ENCODE measurements around the gene CCDC149. TPM values are rescaled to one million over a fixed set of nuclear protein-coding genes. Genes with fewer than 3 reads are reported as not detected.
A peak's percentile ranks its signal among the peaks of the same experiment; 100 is the strongest.

Gene CCDC149
- total and polyA plus RNA-seq, 9 of the 15 experiments (the other 6 are each of a cell fraction or from before 2014, with no cell fraction given), result 0.04 to 0.18 TPM; not detected in 7

GRCh38 chr4:24763631-24764297 lies 149.1 kb downstream of the CCDC149 start:
- Histone ChIP-seq H4K20me1 (replicated peaks; ENCODE audit: control insufficient read depth, insufficient read depth, low read length) (no peaks in the 10 kb centered on the region), H3K9me1 (ENCODE audit: control insufficient read depth, insufficient read depth, low read length) (no peaks in the 10 kb centered on the region), H3K36me3 (ENCODE audit: control insufficient read depth, insufficient read depth, low read length) (no peaks in the 10 kb centered on the region), H3K9me3 (replicated peaks; ENCODE audit: control insufficient read depth, insufficient read depth, low read depth, low read length) (no peaks in the 10 kb centered on the region), H3K4me2 (ENCODE audit: insufficient read depth, low read length) (no peak overlapping the region), H2AFZ (ENCODE audit: low read depth, low read length) (no peak overlapping the region), H3K4me1 (replicated peaks in 1 of 2; ENCODE audit: control insufficient read depth in 2 of 2, insufficient read depth in 2 of 2, low read length in 2 of 2) (no peaks in the 10 kb centered on the region), H3K4me3 (no peak overlapping the region), H3K27ac (ENCODE audit: extremely low read depth, low read depth, low read length) (no peak overlapping the region), H3K9ac (ENCODE audit: insufficient read depth in 1 of 2, low read depth in 2 of 2, low read length in 2 of 2) (no peak overlapping the region), H3K79me2 (ENCODE audit: control insufficient read depth, insufficient read depth, low read length) (no peaks in the 10 kb centered on the region), H3K27me3 (ENCODE audit: control insufficient read depth in 2 of 2, insufficient read depth in 2 of 2, low read length in 2 of 2) (no peaks in the 10 kb centered on the region)
- DNase-seq (ENCODE audit: extremely low read depth in 1 of 4, low spot score in 3 of 4) (no peak), FAIRE-seq (no peak), ATAC-seq (no peak)
- 1% methylated on average over 5 of the region's 5 CpGs for WGBS (ENCODE audit: insufficient coverage, low coverage, missing lambda C conversion rate)
- POLR2A ChIA-PET, result no interaction called here
- CTCF ChIA-PET (ENCODE audit: low intra/inter-chr PET ratio), result no interaction called here
- intact Hi-C loops (cut with micrococcal nuclease), result no loop called here
- TF ChIP-seq, protein P1, sequence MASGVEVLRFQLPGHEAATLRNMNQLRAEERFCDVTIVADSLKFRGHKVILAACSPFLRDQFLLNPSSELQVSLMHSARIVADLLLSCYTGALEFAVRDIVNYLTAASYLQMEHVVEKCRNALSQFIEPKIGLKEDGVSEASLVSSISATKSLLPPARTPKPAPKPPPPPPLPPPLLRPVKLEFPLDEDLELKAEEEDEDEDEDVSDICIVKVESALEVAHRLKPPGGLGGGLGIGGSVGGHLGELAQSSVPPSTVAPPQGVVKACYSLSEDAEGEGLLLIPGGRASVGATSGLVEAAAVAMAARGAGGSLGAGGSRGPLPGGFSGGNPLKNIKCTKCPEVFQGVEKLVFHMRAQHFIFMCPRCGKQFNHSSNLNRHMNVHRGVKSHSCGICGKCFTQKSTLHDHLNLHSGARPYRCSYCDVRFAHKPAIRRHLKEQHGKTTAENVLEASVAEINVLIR (CRISPR knock-in tag; IDR thresholded peaks at IDR 0.05), result no peak
- TF ChIP-seq, protein P2, sequence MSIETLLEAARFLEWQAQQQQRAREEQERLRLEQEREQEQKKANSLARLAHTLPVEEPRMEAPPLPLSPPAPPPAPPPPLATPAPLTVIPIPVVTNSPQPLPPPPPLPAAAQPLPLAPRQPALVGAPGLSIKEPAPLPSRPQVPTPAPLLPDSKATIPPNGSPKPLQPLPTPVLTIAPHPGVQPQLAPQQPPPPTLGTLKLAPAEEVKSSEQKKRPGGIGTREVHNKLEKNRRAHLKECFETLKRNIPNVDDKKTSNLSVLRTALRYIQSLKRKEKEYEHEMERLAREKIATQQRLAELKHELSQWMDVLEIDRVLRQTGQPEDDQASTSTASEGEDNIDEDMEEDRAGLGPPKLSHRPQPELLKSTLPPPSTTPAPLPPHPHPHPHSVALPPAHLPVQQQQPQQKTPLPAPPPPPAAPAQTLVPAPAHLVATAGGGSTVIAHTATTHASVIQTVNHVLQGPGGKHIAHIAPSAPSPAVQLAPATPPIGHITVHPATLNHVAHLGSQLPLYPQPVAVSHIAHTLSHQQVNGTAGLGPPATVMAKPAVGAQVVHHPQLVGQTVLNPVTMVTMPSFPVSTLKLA (conservative IDR thresholded peaks at IDR 0.05), result no peak
- TF ChIP-seq, protein P3, sequence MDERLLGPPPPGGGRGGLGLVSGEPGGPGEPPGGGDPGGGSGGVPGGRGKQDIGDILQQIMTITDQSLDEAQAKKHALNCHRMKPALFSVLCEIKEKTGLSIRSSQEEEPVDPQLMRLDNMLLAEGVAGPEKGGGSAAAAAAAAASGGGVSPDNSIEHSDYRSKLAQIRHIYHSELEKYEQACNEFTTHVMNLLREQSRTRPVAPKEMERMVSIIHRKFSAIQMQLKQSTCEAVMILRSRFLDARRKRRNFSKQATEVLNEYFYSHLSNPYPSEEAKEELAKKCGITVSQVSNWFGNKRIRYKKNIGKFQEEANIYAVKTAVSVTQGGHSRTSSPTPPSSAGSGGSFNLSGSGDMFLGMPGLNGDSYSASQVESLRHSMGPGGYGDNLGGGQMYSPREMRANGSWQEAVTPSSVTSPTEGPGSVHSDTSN (CRISPR knock-in tag; IDR thresholded peaks at IDR 0.05; ENCODE audit: low read depth), result no peak
- TF ChIP-seq, protein P3 (tag; conservative IDR thresholded peaks at IDR 0.05; ENCODE audit: low read depth), result peak; percentile 70
- 0 out of 2 replicates have a peak, but pooled peaks have one; percentile 5 for TF ChIP-seq MAFG (tag; conservative IDR thresholded peaks at IDR 0.05)
- TF ChIP-seq MEIS2 (IDR thresholded peaks at IDR 0.05; ENCODE audit: partially characterized antibody), result peak; percentile 10
- TF ChIP-seq CHD2 (IDR thresholded peaks at IDR 0.05; ENCODE audit: low read depth, low read length), result no peak
- in situ Hi-C loops (cut with MboI), result no loop called here
- BruUV-seq (replicated peaks), result no TSS peak

Small RNAs within 50 kb of the gene (small RNA-seq; reads per million reads assigned to genes)
- not detected for gene AC006390.1

Other genes starting within 250 kb of the CCDC149 start
- gene SOD3, start 117.5 kb downstream of the CCDC149 start, total RNA-seq (2014; rRNA removed), result not detected in 2 replicates
- not detected in 2 replicates for gene SOD3, start 117.5 kb downstream of the CCDC149 start, total RNA-seq (2014; rRNA removed; fragmentation: Illumina TruSeq; extraction: Trizol)
- not detected in 2 replicates for gene SOD3, start 117.5 kb downstream of the CCDC149 start, total RNA-seq (2015; rRNA removed; fragmentation: Illumina TruSeq; extraction: Trizol)
- gene SOD3, start 117.5 kb downstream of the CCDC149 start, total RNA-seq (2021), result 0.31 and 0.36 TPM in 2 replicates
- not detected in 2 replicates for gene SOD3, start 117.5 kb downstream of the CCDC149 start, polyA plus RNA-seq (2011; rRNA removed)
- gene SOD3, start 117.5 kb downstream of the CCDC149 start, polyA plus RNA-seq (2014; fragmentation: Illumina TruSeq; extraction: Trizol), result 0.10 and 0.12 TPM in 2 replicates
- gene SOD3, start 117.5 kb downstream of the CCDC149 start, polyA plus RNA-seq (2014; fragmentation: Nextera tagmentation; extraction: Ambion mirVana), result not detected
- 0.23 and 0.24 TPM in 2 replicates for gene SOD3, start 117.5 kb downstream of the CCDC149 start, polyA plus RNA-seq (2014; rRNA removed)
- gene LGI2, start 117.9 kb upstream of the CCDC149 start, total RNA-seq (2014; rRNA removed), result not detected in 2 replicates
- gene LGI2, start 117.9 kb upstream of the CCDC149 start, total RNA-seq (2014; rRNA removed; fragmentation: Illumina TruSeq; extraction: Trizol), result not detected in 2 replicates
- not detected in 2 replicates for gene LGI2, start 117.9 kb upstream of the CCDC149 start, total RNA-seq (2015; rRNA removed; fragmentation: Illumina TruSeq; extraction: Trizol)
- gene LGI2, start 117.9 kb upstream of the CCDC149 start, total RNA-seq (2021), result 0.04 and 0.07 TPM in 2 replicates
- 0.03 TPM in 1 of 2 replicates, not detected in the other for gene LGI2, start 117.9 kb upstream of the CCDC149 start, polyA plus RNA-seq (2011; rRNA removed)
- gene LGI2, start 117.9 kb upstream of the CCDC149 start, polyA plus RNA-seq (2014; fragmentation: Illumina TruSeq; extraction: Trizol), result not detected in 2 replicates
- not detected for gene LGI2, start 117.9 kb upstream of the CCDC149 start, polyA plus RNA-seq (2014; fragmentation: Nextera tagmentation; extraction: Ambion mirVana)
- gene LGI2, start 117.9 kb upstream of the CCDC149 start, polyA plus RNA-seq (2014; rRNA removed), result not detected in 2 replicates
- 5.2 and 5.7 TPM in 2 replicates for gene SEPSECS, start 247.4 kb upstream of the CCDC149 start, total RNA-seq (2014; rRNA removed)
- gene SEPSECS, start 247.4 kb upstream of the CCDC149 start, total RNA-seq (2014; rRNA removed; fragmentation: Illumina TruSeq; extraction: Trizol), result 10.4 and 13.0 TPM in 2 replicates
- gene SEPSECS, start 247.4 kb upstream of the CCDC149 start, total RNA-seq (2015; rRNA removed; fragmentation: Illumina TruSeq; extraction: Trizol), result 7.2 and 7.9 TPM in 2 replicates
- gene SEPSECS, start 247.4 kb upstream of the CCDC149 start, total RNA-seq (2021), result 10.5 and 12.5 TPM in 2 replicates
- gene SEPSECS, start 247.4 kb upstream of the CCDC149 start, polyA plus RNA-seq (2011; rRNA removed), result 16.9 and 17.2 TPM in 2 replicates
- gene SEPSECS, start 247.4 kb upstream of the CCDC149 start, polyA plus RNA-seq (2014; fragmentation: Illumina TruSeq; extraction: Trizol), result 7.7 and 7.9 TPM in 2 replicates
- 1 to 10 TPM; 3.9 to 4.9 TPM for gene SEPSECS, start 247.4 kb upstream of the CCDC149 start, polyA plus RNA-seq (2014; fragmentation: Nextera tagmentation; extraction: Ambion mirVana)
- 6.5 and 8.9 TPM in 2 replicates for gene SEPSECS, start 247.4 kb upstream of the CCDC149 start, polyA plus RNA-seq (2014; rRNA removed)